D341Med (cell line): ENCODE measurements around the gene IL7R.

Source experiments
- DNase-seq: peaks from one replicate; pipeline ENCODE4 v3.0.0; 2012; ENCODE audit warnings: low spot score

Gene IL7R

GRCh38 chr5:35856765-35857351, at the start of gene IL7R:
IL7R (plus strand) TSS chr5:35856891; CDS start chr5:35856978, 87 bp downstream.
- no peak for DNase-seq

- no peak for DNase-seq
Measured at GRCh38 chr5:35810601-35811000, 46.1 kb upstream of the IL7R start.

GRCh38 chr5:35811108-35811741, 45.5 kb upstream of the IL7R start:
- DNase-seq = no peak

- no peak for DNase-seq
Measured at GRCh38 chr5:35813521-35813920, 43.2 kb upstream of the IL7R start.

- no peak for DNase-seq
Measured at GRCh38 chr5:35815089-35815936, 41.4 kb upstream of the IL7R start.

- DNase-seq = no peak
Measured at GRCh38 chr5:35816881-35817521, 39.7 kb upstream of the IL7R start.

- DNase-seq = no peak
Measured at GRCh38 chr5:35819026-35819425, 37.7 kb upstream of the IL7R start.

GRCh38 chr5:35819668-35820067, 37.0 kb upstream of the IL7R start:
- no peak for DNase-seq

GRCh38 chr5:35820735-35821134, 36.0 kb upstream of the IL7R start:
- no peak for DNase-seq

GRCh38 chr5:35821513-35821912, 35.2 kb upstream of the IL7R start:
- DNase-seq = no peak

- DNase-seq = no peak
Measured at GRCh38 chr5:35822511-35822910, 34.2 kb upstream of the IL7R start.

- no peak for DNase-seq
Measured at GRCh38 chr5:35823347-35824098, 33.2 kb upstream of the IL7R start.

- DNase-seq = no peak
Measured at GRCh38 chr5:35826056-35826455, 30.6 kb upstream of the IL7R start.

- no peak for DNase-seq
Measured at GRCh38 chr5:35826554-35826953, 30.1 kb upstream of the IL7R start.

GRCh38 chr5:35828082-35828598, 28.6 kb upstream of the IL7R start:
- no peak for DNase-seq

- no peak for DNase-seq
Measured at GRCh38 chr5:35830587-35830986, 26.1 kb upstream of the IL7R start.

GRCh38 chr5:35832762-35833161, 23.9 kb upstream of the IL7R start:
- DNase-seq = no peak

GRCh38 chr5:35833224-35833623, 23.5 kb upstream of the IL7R start:
- no peak for DNase-seq

- no peak for DNase-seq
Measured at GRCh38 chr5:35835796-35836742, 20.6 kb upstream of the IL7R start.

- DNase-seq = no peak
Measured at GRCh38 chr5:35838370-35839042, 18.2 kb upstream of the IL7R start.
